ENCODE measurements around the gene RGS1.

- TF ChIP-seq CTCF (IDR thresholded peaks at IDR 0.05; ENCODE audit: low read length) (no peak), EZH2 (optimal IDR thresholded peaks at IDR 0.05; ENCODE audit: low read depth, low read length) (no peak)
These were observed 27.2 kb downstream of the RGS1 start for GRCh38 chr1:192602757-192603156.
